ENCODE results near the gene S100A16. TPM values are rescaled to one million over a fixed set of nuclear protein-coding genes. Genes with fewer than 3 reads are reported as not detected.

S100A16 gene
- total and polyA plus RNA-seq, 3 donors from 2014 or later, result 126 to 171 (median 158) TPM

DNA sequence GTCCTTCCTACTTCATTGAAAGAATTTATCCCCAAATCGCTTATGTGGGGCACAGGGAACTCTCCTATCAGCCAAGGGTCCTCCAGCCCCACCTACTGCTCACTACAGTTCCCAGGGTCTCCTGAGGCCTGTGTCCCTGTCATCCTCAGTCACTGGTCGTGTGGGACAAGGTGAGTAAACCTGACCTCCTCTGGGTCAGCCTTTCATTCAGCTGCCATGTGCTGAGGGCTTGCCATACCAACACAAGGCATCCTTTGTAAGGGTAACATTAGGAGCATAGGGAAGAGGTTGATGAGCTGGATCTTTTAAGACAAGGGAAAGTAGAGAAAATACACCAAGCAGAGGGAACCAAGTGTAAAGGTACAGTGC, 34.4 kb upstream of the S100A16 start:
- peak overlapping the region in 1 of 2 donors; percentile 64 for H3K27ac ChIP-seq
- no peaks in the 10 kb centered on the region for H3K27me3 ChIP-seq
- H3K4me3 ChIP-seq, result no peak overlapping the region
- no peaks in the 10 kb centered on the region for H3K36me3 ChIP-seq (ENCODE audit: low read depth, missing control alignments)
- H3K4me1 ChIP-seq, result peaks cover 17% of the 10 kb centered on the region
- TF ChIP-seq, protein P1, sequence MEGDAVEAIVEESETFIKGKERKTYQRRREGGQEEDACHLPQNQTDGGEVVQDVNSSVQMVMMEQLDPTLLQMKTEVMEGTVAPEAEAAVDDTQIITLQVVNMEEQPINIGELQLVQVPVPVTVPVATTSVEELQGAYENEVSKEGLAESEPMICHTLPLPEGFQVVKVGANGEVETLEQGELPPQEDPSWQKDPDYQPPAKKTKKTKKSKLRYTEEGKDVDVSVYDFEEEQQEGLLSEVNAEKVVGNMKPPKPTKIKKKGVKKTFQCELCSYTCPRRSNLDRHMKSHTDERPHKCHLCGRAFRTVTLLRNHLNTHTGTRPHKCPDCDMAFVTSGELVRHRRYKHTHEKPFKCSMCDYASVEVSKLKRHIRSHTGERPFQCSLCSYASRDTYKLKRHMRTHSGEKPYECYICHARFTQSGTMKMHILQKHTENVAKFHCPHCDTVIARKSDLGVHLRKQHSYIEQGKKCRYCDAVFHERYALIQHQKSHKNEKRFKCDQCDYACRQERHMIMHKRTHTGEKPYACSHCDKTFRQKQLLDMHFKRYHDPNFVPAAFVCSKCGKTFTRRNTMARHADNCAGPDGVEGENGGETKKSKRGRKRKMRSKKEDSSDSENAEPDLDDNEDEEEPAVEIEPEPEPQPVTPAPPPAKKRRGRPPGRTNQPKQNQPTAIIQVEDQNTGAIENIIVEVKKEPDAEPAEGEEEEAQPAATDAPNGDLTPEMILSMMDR (IDR thresholded peaks at IDR 0.05), result no peak
- TF ChIP-seq POLR2A (IDR thresholded peaks at IDR 0.05), result no peak
- no peaks in the 10 kb centered on the region for H3K9me3 ChIP-seq
- intact Hi-C loops (cut with DNase I; ENCODE audit: low total_unique reads), result no loop called here
- WGBS, 2 donors, result 50 to 54% methylated on average over 2 of the region's 2 CpGs
- no peak for DNase-seq

GRCh38 chr1:153646672-153647345, 33.9 kb upstream of the S100A16 start:
- Histone ChIP-seq H3K36me3 (ENCODE audit: low read depth, missing control alignments) (no peaks in the 10 kb centered on the region), H3K4me3 (no peak overlapping the region), H3K27me3 (no peaks in the 10 kb centered on the region), H3K4me1 (peaks cover 17% of the 10 kb centered on the region), H3K27ac (peak overlapping the region in 1 of 2 donors; percentile 64), H3K9me3 (no peaks in the 10 kb centered on the region)
- DNase-seq, result no peak
- 77 to 87% methylated on average over 5 of the region's 5 CpGs for WGBS, 2 donors
- TF ChIP-seq POLR2A (IDR thresholded peaks at IDR 0.05), result no peak
- TF ChIP-seq, protein P1 (IDR thresholded peaks at IDR 0.05), result no peak
- intact Hi-C loops (cut with DNase I; ENCODE audit: low total_unique reads), result no loop called here

DNA sequence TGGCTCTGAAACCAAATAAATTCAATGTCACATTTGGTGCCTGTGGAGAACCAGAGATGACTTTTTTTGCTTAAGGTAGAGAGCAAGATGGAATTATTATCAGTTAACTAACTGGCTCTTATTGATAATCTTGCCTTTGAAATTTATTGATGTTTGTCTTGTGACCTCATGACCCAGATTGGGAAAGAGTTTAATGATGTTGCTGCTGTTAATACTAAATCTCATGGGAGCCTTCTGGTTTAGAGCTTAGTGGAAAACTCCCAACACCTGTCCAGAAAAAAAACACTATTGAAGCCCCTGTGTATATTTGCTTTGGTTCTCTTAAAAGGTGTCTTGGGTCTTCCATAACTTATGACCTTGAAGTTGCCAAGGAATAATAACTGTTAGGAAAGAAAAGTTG, 30.9 kb upstream of the S100A16 start:
- intact Hi-C loops (cut with DNase I; ENCODE audit: low total_unique reads), result no loop called here
- Histone ChIP-seq H3K9me3 (no peaks in the 10 kb centered on the region), H3K36me3 (ENCODE audit: low read depth, missing control alignments) (no peaks in the 10 kb centered on the region), H3K4me1 (peaks cover 17% of the 10 kb centered on the region), H3K27ac (peak overlapping the region; percentile 73), H3K4me3 (no peak overlapping the region), H3K27me3 (no peaks in the 10 kb centered on the region)
- DNase-seq, result no peak
- TF ChIP-seq, protein P1 (IDR thresholded peaks at IDR 0.05), result no peak
- no peak for TF ChIP-seq POLR2A (IDR thresholded peaks at IDR 0.05)

DNA sequence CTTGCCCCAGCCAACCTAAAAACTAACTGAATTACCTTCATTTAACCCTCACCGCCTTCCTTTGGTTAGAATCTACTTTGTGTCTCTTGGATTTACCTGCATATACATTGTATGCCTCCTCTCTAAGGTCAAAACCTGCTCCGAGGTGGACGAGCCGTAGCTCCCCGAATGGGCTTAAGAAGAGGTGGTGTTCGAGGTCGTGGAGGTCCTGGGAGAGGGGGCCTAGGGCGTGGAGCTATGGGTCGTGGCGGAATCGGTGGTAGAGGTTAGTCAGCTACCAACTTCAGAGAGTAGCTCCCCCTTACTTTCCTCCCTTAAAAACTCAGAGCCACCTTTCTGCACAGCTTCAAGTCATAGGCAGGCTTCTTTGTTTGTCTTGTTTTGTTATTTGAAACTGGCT, 30.2 kb upstream of the S100A16 start:
- Histone ChIP-seq H3K36me3 (ENCODE audit: low read depth, missing control alignments) (no peaks in the 10 kb centered on the region), H3K27me3 (no peaks in the 10 kb centered on the region), H3K4me3 (no peak overlapping the region), H3K4me1 (peaks cover 17% of the 10 kb centered on the region), H3K27ac (peak overlapping the region; percentile 73), H3K9me3 (no peaks in the 10 kb centered on the region)
- DNase-seq, result no peak
- WGBS, 2 donors, result 89 to 92% methylated on average over 11 of the region's 11 CpGs
- TF ChIP-seq, protein P1 (IDR thresholded peaks at IDR 0.05), result no peak
- no peak for TF ChIP-seq POLR2A (IDR thresholded peaks at IDR 0.05)
- intact Hi-C loops (cut with DNase I; ENCODE audit: low total_unique reads), result no loop called here

DNA sequence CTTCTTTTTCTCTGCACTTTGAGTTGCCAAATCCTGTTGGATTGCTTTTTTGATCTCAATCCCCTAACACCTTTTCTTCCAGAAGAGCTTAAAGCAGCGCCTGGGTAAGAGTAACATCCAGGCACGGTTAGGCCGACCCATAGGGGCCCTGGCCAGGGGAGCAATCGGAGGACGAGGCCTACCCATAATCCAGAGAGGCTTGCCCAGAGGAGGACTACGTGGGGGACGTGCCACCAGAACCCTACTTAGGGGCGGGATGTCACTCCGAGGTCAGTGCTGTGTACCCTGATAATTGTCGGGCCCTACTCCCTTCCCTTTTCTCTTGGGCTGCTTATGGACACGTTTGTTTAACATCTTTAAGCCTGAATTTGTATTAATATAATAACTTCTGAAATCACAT, 29.2 kb upstream of the S100A16 start:
- H3K4me1 ChIP-seq, result peaks cover 17% of the 10 kb centered on the region
- no peaks in the 10 kb centered on the region for H3K27me3 ChIP-seq
- DNase-seq, result no peak
- H3K36me3 ChIP-seq (ENCODE audit: low read depth, missing control alignments), result no peaks in the 10 kb centered on the region
- H3K4me3 ChIP-seq, result no peak overlapping the region
- H3K9me3 ChIP-seq, result no peaks in the 10 kb centered on the region
- intact Hi-C loops (cut with DNase I; ENCODE audit: low total_unique reads), result no loop called here
- H3K27ac ChIP-seq, result no peak overlapping the region
- WGBS, 2 donors, result 80 to 81% methylated on average over 11 of the region's 11 CpGs
- TF ChIP-seq POLR2A (IDR thresholded peaks at IDR 0.05), result no peak
- TF ChIP-seq, protein P1 (IDR thresholded peaks at IDR 0.05), result no peak
